Measurements from ENCODE around the gene SECISBP2.

Gene SECISBP2

GRCh38 chr9:89383721-89384300, 65.5 kb downstream of the SECISBP2 start:
- DNase-seq, result no peak

GRCh38 chr9:89384783-89385182, 66.5 kb downstream of the SECISBP2 start:
- no peak for DNase-seq

GRCh38 chr9:89386206-89386605, 67.9 kb downstream of the SECISBP2 start:
- no peak for DNase-seq

- no peak for DNase-seq
These were observed 68.5 kb downstream of the SECISBP2 start for GRCh38 chr9:89386797-89387196.

GRCh38 chr9:89387197-89387849, 69.0 kb downstream of the SECISBP2 start:
- no peak for DNase-seq

- peak; percentile 47 for DNase-seq
These were observed 70.0 kb downstream of the SECISBP2 start for GRCh38 chr9:89388084-89388867.

- DNase-seq, result no peak
These were observed 70.5 kb downstream of the SECISBP2 start for GRCh38 chr9:89388868-89389177.

GRCh38 chr9:89390068-89390555, 71.8 kb downstream of the SECISBP2 start:
- DNase-seq, result no peak

- no peak for DNase-seq
These were observed 72.3 kb downstream of the SECISBP2 start for GRCh38 chr9:89390578-89391116.

GRCh38 chr9:89391585-89391984, 73.3 kb downstream of the SECISBP2 start:
- no peak for DNase-seq

GRCh38 chr9:89394412-89394811, 76.1 kb downstream of the SECISBP2 start:
- no peak for DNase-seq

GRCh38 chr9:89395931-89396710, 77.8 kb downstream of the SECISBP2 start:
- DNase-seq, result no peak

GRCh38 chr9:89397471-89397870, 79.2 kb downstream of the SECISBP2 start:
- DNase-seq, result no peak

- DNase-seq, result no peak
These were observed 80.3 kb downstream of the SECISBP2 start for GRCh38 chr9:89398621-89399020.

GRCh38 chr9:89400403-89401116, 82.3 kb downstream of the SECISBP2 start:
- DNase-seq, result no peak

- DNase-seq, result no peak
These were observed 84.6 kb downstream of the SECISBP2 start for GRCh38 chr9:89402695-89403427.

GRCh38 chr9:89404074-89404473, 85.8 kb downstream of the SECISBP2 start:
- DNase-seq, result no peak

- DNase-seq, result no peak
These were observed 87.5 kb downstream of the SECISBP2 start for GRCh38 chr9:89405826-89406225.

- peak; percentile 76 for DNase-seq
These were observed 88.8 kb downstream of the SECISBP2 start for GRCh38 chr9:89407070-89407469.

GRCh38 chr9:89408628-89409101, 90.4 kb downstream of the SECISBP2 start:
- DNase-seq, result no peak

All from fibroblast of skin of right biceps (primary cell).